ENCODE measurements around the gene SPAM1.
A peak's percentile ranks its signal among the peaks of the same experiment; 100 is the strongest.
"Not testable (repeated sequence)": the region's sequence is repeated elsewhere in the genome, so short reads cannot be mapped to it uniquely, and the experiment has no call there.

SPAM1 gene

DNA sequence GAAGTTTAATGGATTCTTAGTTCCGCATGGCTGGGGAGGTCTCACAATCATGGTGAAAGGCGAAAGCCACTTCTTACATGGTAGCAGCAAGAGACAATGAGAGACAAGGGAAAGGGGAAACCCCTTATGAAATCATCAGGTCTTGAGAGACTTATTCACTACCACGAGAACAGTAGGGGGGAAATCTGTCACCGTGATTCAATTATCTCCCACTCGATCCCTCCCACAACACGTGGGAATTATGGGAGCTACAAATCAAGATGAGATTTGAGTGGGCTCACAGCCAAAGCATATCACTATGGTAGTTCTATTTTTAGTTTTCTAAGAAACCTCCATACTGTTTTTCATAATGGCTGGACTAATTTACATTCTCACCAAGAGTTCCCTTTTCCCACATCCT lies 36.7 kb downstream of the SPAM1 start:
- no peak for DNase-seq

DNA sequence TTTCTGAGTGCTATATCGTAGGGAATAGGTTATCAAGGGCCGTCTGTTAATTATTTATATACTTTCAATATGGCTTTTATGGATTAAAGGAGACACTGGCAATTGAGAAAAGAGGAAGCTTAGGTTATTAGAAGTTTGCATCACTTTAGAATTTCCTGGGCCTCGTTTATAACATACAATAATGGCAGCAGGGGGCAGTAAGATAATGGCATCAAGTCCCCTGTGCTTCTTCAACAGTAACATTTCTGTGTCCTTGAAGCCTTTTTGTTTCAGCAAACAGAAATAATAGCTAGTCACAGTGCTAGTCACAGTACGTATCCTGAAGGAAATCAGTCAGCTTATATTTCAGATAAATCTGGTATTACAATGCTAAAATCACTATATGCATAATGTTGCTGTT lies 41.9 kb downstream of the SPAM1 start:
- peak in 1 of 2 donors; percentile 78 for DNase-seq

DNA sequence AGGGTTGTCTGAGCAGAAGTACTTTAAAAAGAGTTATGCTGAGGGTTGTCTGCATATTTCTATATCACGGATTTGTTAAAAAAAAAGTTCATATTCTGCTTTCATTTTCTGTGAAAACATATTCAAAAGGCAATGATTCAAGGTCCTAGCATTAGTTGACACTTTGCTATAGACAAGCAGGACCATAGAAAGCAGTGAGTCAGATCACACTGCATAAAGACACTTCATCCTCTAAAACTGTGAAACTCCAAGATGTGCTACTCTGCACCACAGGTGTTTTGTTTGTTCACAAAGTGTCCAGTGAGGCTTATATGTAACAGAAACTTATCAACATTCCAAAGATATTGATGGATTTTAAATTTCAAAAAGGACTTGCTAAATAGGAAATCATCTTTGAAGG lies 47.0 kb downstream of the SPAM1 start:
- DNase-seq, result no peak

DNA sequence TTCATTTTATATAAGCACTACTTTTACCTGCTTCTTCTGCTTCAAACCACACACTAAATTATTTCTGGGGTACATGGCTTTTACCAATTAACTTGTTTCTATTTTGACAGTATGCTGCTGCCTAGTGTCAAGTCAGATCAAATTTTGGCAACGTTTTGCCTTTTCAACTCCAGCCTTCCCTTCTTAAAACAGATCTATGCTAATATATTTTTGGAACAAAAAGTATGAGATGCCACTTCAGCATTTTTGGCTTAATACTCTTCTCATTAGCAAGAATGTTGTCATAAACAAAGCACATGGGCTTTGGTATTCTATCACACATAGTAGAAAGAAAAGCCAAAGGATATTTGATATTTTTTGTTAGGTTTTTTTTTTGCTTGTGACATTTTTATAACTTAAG lies 47.8 kb downstream of the SPAM1 start:
- DNase-seq, result no peak

DNA sequence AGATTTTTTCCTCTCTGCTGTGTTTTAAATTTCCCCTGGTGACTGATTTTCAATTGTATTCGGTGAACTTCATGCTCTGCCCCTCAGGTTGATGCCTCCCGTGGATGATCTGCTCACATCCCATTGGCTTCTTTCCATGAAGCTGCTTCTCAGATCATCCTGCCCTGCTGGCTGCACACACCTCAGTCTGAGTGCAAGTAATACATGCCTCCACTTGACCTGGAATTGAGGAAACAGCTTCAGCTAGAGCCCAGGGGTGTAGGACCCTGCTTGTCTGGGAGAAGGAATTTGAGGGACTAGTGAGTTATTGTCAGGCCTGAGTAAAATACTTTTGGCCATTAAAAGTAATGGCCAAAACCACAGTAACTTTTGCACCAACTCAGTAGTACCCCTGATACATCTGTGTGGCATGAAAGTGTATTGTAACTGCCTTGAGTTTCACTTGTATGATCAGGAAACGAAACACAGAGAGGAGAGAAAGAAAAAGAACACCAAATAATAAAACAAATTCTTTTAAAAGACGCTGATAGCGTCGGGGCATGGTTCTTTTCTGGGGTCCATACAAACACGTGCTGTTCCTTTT lies 49.4 kb downstream of the SPAM1 start:
- no peak for DNase-seq

DNA sequence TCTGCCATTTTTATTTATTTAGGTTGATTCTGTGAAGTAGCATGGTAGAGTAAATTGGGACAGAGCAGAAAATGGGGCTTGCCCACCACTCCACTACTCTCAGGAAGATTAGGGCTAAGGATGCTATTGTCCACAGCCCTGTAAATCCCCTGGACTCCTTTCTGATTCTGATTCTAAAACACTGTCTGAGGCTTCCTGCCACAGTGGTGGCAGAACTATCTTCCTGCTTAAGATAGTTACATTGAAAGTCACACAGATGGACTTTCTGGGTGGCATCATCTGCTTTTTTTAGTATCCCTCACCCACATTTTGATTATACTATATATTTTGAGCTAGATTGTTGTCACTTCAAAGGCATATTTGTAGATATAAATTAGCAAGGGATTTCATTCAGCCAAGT lies 50.0 kb downstream of the SPAM1 start:
- DNase-seq, result no peak

DNA sequence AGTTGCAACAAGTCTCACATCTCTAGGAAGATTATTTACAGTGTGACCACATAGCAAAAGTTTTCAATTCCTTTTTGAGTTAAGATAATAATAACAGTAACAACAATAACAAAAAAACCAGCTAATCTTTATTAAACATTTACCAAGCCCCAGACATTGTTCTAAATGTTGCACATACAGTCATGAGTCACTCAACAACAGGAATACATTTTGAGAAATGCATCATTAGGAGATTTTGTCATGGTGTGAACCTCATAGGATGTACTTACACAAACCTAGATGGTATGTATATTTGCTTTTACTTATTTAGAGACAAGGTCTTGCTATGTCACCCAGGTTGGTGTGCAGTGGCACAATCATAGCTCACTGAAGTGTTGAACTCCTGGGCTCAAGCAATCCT lies 52.0 kb downstream of the SPAM1 start:
- DNase-seq, result no peak

DNA sequence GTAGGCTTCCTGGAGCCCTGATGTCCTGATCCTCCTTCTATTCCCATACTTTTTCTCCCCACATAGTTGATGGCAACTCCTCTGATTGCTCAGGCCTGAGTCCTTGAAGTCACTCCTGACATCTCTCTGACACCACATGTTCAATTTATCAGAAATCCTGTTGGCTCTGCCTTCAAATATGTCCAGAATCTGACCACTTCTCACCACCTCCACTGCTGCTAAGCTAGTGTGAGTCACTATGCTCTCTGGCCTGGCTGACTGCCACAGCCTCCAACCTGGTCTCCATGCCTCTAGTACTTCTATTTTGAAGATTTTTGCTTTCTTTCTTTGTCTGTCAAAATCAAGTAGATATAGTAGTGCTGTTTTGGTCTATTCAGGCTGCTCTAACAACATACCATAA lies 54.8 kb downstream of the SPAM1 start:
- no peak for DNase-seq

DNA sequence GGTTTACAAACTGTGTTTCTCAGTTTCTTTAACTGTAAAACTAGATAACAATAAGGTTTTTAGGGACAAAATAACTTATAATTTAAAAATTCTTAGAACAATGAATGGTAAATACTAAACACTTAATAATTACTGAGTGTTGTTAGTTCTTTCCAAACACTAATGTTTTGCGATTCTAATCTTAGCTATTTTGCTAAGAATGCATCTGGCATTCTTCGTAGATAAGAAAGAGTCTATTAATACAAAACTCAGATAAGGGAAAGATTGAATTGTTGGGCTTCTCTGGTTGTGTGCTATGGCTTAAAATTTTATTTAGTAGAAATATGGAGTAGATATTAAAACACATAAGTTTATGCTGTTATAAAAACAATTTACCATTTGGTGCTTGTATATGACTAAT lies 62.4 kb downstream of the SPAM1 start:
- DNase-seq, result no peak

DNA sequence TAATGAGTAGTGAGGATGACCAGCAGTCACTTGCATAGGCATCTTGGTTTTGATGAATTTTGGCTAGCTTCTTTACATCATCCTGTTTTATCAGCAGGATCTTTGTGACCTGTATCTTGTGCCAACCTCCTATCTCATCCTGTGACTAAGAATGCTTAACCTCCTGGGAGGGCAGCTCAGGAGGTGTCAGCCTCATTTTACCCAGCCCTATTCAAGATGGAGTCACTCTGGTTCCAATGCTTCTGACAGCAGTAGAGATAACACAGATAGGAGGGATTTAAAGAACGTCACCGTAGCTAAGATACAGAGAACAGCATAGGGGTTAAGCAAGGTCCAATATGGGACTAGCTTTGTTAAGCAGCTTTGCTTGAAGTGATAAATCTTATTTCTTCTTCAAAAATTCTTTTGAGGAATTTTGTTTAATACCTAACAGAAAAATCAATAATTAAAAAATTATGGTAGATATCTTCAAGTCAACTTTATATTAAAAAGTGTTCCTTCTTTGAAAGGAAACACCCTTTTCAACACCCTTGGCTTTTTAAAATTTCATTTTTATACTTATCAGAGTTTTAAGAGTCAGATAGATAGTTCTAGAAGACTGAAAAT lies 68.0 kb downstream of the SPAM1 start:
- no peak for DNase-seq

DNA sequence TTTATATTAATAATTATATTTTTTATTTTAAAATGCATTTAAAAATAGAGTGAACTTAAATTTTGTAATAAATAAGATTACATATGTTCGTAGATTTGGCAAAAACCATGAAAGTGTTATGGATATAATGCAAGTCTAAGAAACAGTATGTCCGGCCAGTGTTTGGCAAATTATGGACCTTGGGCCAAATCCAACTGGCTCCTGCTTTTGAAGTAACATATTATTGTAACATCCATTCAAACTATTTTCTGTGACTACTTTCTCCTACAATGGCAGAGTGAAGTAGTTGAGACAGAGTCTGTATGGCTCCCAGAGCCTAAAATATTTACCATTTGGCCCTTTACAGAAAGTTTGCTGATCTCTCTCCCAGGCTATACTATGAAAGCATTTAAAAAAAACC lies 69.0 kb downstream of the SPAM1 start:
- DNase-seq, result no peak

DNA sequence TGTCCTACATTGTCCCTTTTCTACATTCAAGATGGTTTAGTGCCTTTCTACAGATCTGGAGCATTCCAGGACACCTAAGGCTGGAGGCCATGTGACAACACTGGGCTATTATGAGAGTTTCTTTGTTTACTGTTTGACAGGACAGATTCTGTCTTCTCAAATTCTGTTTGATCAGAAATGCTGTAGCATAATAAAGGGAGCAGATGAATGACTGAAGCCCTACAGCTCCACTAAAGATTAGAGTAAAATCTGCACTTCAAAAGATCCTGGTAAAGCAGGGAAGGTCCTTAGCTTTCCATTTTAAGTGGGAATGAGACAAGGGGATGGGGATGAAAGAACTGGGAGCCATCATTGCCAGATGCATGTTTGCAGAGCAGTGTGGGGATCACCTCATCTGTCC lies 69.4 kb downstream of the SPAM1 start:
- peak in 1 of 2 donors; percentile 61 for DNase-seq

DNA sequence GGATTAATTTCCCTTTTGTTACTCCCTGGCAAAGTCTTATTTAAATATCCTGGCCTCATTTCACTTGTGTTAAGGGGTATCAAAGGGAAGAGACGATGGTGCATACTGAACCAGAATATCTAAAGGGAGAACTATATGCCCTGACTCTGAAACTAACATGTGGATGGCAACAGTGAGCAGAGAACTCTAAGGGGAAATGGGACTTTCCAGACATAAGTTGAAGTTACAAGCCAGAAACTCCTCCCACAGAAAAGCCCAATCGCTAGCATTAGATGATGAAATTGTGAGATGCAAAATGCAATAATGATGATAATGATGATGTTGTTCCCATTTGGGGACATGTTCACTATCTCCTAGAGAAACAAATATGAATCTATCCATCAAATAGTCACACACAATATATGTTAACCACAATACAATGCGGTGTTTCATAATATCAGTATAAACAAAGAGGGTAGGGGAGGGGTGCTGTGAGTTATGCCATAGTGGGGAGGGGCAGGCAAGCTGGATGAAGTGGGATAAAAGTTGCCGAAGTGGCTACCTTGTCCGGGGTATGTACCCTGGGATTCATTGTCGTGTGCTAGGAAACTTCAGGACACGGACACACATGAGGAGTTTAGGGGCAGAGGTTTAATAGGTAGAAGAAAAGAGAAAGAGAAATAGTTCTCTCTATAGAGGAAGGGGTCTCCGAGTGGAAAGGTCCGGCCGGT lies 70.7 kb downstream of the SPAM1 start:
- no peak for DNase-seq

DNA sequence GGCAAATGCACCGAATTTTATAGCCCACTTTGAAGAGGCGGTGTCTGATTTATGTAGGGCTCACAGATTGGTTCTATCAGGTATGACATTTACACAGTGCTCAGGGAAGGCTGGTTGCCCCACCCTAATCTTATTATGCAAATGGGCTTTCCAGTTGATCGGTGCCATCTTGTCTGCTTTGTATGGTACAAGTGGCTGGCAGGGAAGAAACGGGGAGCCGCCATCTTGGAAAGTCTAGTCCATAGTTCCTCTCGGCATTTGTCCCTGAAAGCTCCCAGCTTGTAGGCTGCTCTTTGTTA lies 71.2 kb downstream of the SPAM1 start:
- no peak for DNase-seq

DNA sequence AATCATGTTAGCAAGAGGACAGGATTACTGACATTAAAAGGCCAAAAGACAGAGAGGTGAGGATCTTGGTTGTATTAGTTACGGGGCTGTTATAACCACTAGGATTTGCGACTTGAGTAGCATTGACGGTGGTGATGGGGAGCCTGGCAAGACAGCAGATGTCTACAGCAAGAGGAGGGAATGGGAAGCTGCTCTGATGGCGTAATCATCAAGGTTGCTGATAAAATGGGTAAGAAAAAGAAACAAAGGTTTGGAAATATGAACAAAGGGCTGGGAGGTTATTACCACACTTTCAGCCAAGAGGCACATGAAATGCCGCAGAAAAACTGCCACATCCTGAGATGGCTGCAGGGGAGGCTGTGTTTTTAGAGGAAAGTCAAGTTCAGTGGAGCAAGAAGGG lies 73.9 kb downstream of the SPAM1 start:
- no peak for DNase-seq

DNA sequence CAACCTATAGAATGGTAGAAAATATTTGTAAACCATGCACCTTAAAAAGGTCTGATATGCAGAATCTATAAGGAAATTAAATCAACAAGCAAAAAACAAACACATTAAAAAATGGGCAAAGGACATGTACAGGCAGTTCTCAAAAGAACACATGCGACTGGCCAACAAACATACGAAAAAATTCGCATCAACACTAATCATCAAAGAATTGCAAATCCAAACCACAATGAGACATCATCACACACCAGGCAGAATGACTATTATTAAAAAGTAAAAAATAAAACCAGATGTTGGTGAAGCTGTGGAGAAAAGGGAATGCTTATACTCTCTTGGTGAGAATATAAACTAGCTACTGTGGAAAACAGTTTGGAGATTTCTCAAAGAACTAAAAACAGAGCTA lies 74.7 kb downstream of the SPAM1 start:
- DNase-seq, result no peak

DNA sequence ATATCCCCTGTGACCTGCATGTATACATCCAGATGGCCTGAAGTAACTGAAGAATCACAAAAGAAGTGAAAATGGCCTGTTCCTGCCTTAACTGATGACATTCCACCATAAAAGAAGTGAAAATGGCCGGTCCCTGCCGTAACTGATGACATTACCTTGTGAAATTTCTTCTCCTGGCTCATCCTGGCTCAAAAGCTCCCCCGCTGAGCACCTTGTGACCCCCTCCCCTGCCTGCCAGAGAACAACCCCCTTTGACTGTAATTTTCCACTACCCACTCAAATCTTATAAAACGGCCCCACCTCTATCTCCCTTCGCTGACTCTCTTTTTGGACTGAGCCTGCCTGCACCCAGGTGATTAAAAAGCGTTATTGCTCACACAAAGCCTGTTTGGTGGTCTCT lies 83.3 kb downstream of the SPAM1 start:
- DNase-seq, result not testable (repeated sequence)

DNA sequence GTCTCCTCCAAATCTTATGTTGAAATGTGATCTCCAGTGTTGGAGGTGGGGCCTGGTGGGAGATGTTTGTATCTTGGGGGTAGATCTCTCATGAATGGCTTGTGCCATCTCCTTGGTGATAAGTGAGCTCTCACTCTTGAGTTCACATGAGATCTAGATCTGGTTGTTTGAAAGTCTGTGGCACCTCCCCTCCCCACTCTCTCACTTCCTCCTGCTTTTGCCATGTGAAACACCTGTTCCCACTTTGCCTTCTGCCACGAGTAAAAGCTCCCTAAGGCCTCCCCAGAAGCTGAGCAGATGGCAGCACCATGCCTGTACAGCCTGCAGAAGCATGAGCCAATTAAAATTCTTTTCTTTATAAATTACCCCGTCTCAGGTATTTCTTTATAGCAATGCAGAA lies 84.3 kb downstream of the SPAM1 start:
- no peak for DNase-seq
